Measurements from ENCODE around the gene OSTN. TPM values are rescaled to one million over a fixed set of nuclear protein-coding genes. Genes with fewer than 3 reads are reported as not detected.
"Not testable (repeated sequence)": the region's sequence is repeated elsewhere in the genome, so short reads cannot be mapped to it uniquely, and the experiment has no call there.

Gene OSTN, protein sequence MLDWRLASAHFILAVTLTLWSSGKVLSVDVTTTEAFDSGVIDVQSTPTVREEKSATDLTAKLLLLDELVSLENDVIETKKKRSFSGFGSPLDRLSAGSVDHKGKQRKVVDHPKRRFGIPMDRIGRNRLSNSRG
- total RNA-seq = not detected

DNA sequence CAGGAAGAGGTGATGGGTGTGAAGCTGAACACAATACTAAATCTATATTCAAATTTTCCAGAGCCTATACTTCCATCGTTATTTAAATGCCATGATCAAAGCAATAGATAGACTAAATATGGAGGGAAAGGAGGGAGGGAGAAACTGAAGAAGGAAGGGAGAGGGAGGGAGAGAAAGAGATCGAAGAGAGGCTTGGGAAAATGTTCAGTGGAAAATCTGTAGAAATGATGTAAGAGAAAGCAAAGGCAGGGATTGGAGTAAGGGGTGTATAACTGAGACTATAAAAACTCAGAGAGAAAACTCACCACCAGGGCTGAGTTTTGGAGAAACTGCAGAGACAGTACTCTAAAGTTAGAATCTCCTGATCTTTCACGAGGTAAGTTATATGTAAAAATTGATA is at the start of gene OSTN:
Gene OSTN, plus strand, starts transcription at position 310 of the 400 bp plus-strand sequence. CDS start 13,292 bp downstream, outside the sequence.
- ATAC-seq (replicated peaks) = no peak
- no peaks in the 10 kb centered on the region for H3K27me3 Mint-ChIP-seq
- H3K4me1 Mint-ChIP-seq = no peaks in the 10 kb centered on the region
- no peak within 1 kb of the TSS for H3K27ac Mint-ChIP-seq
- no peaks in the 10 kb centered on the region for H3K36me3 Mint-ChIP-seq (ENCODE audit: low read depth)
- H3K9me3 Mint-ChIP-seq = no peaks in the 10 kb centered on the region
- H3K4me3 Mint-ChIP-seq = no peak within 1 kb of the TSS

DNA sequence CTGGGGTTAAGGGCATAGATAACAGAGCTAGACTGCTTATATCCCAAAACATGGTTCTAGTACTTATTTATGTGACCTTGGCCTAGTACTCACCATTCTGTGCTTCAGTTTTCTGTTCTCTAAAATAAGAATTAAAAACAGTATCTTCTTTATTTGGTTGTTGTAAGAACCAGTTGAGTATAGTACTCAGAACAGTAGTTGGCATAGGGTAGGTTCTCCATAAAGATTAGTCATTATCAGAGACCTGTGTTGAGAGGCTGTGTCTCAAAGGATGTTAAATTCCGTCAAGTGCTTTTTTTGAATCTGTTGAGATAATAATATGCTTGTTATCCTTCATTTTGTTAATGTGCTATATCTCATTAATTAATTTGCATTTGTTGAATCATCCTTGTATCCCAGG is 47.4 kb upstream of the OSTN start:
- Mint-ChIP-seq H3K4me3 (no peak overlapping the region), H3K27ac (no peak overlapping the region), H3K36me3 (ENCODE audit: low read depth) (no peaks in the 10 kb centered on the region), H3K4me1 (no peaks in the 10 kb centered on the region), H3K27me3 (no peaks in the 10 kb centered on the region), H3K9me3 (peaks cover 27% of the 10 kb centered on the region)
- ATAC-seq (replicated peaks) = no peak

DNA sequence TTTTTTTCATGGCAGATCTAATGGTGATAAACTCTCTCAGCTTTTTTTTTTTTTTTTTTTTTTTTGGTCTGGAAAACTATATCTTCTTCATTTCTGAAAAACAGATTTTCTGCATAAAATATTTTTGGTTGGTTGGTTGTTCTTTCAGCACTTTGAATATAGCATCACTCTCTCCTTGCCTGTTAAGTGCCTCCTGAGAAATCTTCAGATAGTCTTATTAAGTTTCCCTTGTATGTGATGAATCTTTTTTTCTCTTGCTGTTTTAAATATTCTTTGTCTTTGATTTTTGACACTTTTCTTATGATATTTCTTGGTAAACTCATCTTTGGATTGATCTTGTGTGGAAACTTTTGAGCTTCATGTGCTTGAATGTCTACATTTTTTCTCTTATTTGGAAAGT is 44.2 kb upstream of the OSTN start:
- Mint-ChIP-seq H3K4me1 (no peaks in the 10 kb centered on the region), H3K36me3 (ENCODE audit: low read depth) (no peaks in the 10 kb centered on the region), H3K27ac (no peak overlapping the region), H3K27me3 (no peaks in the 10 kb centered on the region), H3K4me3 (no peak overlapping the region), H3K9me3 (peaks cover 9% of the 10 kb centered on the region)
- ATAC-seq (replicated peaks) = no peak

DNA sequence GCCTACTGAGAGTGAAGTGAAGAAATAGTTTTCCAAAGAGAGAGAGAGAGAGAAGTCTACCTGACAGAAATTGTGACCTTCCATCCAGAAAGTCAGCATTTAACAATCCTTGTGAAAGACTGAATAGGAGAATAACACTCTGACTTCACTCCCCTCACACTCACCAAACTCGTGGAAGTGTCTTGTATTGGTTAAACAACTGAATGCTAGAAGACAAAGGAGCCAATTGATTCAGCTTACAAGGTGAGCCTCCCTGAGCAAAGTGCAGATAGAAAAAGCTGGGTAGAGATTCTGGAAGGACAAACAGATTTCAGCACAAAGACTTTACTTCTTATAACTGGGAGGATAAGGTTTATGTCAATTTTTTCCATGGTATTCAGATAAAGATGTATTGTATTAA is 40.8 kb upstream of the OSTN start:
- H3K9me3 Mint-ChIP-seq = peaks cover 13% of the 10 kb centered on the region
- H3K4me3 Mint-ChIP-seq = no peak overlapping the region
- no peaks in the 10 kb centered on the region for H3K27me3 Mint-ChIP-seq
- H3K36me3 Mint-ChIP-seq (ENCODE audit: low read depth) = no peaks in the 10 kb centered on the region
- no peak overlapping the region for H3K27ac Mint-ChIP-seq
- no peaks in the 10 kb centered on the region for H3K4me1 Mint-ChIP-seq
- no peak for ATAC-seq (replicated peaks)

DNA sequence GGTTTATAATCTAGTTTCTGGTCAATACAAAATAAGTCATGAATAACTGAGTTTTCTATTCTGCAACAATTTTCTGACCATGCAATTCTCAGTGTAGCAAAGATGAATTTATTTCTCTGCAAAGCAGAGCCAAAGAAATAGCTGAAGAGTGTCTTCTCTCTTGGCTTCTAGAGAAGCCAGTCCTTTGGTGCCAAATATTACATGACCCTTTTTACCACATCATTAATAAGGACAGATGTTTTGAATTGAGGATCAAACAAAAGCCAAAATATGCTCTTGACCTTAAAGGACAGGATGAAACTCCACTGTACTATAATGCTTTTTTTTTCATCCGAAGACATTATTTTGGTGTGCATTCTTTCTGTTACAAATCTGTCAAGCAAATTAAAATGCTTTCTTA is 40.2 kb upstream of the OSTN start:
- no peaks in the 10 kb centered on the region for H3K27me3 Mint-ChIP-seq
- H3K4me3 Mint-ChIP-seq = no peak overlapping the region
- ATAC-seq (replicated peaks) = no peak
- no peaks in the 10 kb centered on the region for H3K36me3 Mint-ChIP-seq (ENCODE audit: low read depth)
- no peaks in the 10 kb centered on the region for H3K4me1 Mint-ChIP-seq
- no peak overlapping the region for H3K27ac Mint-ChIP-seq
- H3K9me3 Mint-ChIP-seq = peaks cover 13% of the 10 kb centered on the region

DNA sequence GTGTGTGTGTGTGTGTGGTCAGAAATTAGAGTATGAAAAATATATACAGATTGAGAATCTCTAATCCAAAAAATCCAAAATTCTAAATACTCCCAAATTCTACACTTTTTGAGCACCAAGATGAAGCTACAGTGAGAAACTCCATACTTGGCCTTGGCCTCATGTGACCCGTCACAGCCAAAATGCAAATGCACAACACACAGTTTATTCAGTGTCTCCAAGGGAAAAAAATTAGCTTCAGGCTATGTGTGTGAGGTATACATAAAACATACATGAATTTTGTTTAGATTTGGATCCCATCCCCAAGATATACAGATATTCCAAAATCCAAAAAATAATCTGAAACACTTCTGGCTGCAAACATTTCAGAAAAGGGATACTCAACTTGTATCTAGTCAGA is 33.2 kb upstream of the OSTN start:
- H3K4me3 Mint-ChIP-seq = no peak overlapping the region

DNA sequence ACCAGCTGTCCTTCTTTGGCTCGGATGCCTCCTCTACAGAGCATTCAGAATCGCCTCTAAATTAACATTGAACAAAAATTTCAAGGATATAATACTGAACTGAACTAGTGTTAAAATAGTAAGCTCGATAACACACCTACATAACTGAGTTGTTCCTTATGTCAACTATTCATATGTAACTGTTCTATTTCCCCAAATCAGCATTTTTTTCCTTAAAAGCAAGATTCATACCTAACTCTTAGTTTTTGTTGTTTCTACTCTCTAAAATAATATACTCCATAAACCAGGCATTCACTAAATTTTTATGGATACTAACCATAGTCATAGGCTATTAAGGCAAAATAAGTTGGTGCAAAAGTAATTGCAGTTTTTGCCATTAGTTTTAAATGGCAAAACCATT is 32.7 kb upstream of the OSTN start:
- no peaks in the 10 kb centered on the region for H3K27me3 Mint-ChIP-seq

More for the DNA sequence above, 33.2 kb upstream of the OSTN start:
- no peak overlapping the region for H3K27ac Mint-ChIP-seq
- no peak for ATAC-seq (replicated peaks)
- H3K27me3 Mint-ChIP-seq = no peaks in the 10 kb centered on the region
- H3K9me3 Mint-ChIP-seq = peaks cover 5% of the 10 kb centered on the region
- H3K36me3 Mint-ChIP-seq (ENCODE audit: low read depth) = no peaks in the 10 kb centered on the region
- H3K4me1 Mint-ChIP-seq = no peaks in the 10 kb centered on the region

DNA sequence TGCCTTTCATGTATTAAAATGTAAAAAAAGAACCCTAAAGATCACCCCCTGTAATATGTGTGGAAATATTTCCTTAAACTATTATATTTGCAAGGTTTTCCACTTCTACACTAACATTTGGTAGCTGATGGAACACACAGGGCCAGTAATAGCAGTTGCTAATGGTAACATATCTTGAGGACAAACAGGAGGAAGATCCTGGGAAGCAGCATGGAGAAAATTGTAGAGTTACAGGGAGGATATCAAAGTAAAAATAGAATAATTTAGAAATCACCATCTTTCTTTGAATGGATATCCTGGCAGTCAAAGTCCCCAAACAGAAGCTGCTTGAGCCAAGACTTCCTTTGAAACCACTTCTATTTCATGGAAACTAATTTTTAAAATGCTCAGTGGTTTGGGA is 29.5 kb upstream of the OSTN start:
- Mint-ChIP-seq H3K4me1 (no peaks in the 10 kb centered on the region), H3K4me3 (no peak overlapping the region), H3K36me3 (ENCODE audit: low read depth) (no peaks in the 10 kb centered on the region), H3K27me3 (no peaks in the 10 kb centered on the region), H3K9me3 (peaks cover 3% of the 10 kb centered on the region), H3K27ac (no peak overlapping the region)
- no peak for ATAC-seq (replicated peaks)

More for the DNA sequence above, 32.7 kb upstream of the OSTN start:
- H3K27ac Mint-ChIP-seq = no peak overlapping the region
- H3K36me3 Mint-ChIP-seq (ENCODE audit: low read depth) = no peaks in the 10 kb centered on the region
- peaks cover 5% of the 10 kb centered on the region for H3K9me3 Mint-ChIP-seq
- no peak overlapping the region for H3K4me3 Mint-ChIP-seq
- no peaks in the 10 kb centered on the region for H3K4me1 Mint-ChIP-seq
- no peak for ATAC-seq (replicated peaks)

DNA sequence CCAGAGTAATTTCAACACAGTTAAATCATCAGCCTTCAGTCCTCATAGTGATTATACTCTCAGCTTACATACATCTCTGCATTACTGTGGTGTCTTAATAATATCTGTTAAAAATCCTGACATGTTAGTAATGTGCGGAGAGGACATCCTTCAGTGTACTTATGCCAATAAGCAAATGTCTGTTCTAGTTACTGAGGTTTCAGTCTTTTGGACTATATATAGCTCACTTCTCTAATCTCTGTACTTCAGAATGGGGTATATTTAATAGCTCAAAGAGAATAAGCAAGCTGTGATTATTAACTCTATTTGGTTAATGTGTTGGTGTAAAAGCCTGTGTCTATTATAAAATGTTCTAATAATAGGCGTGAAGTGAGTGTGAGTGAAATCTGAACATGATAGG is 28.9 kb upstream of the OSTN start:
- no peak overlapping the region for H3K4me3 Mint-ChIP-seq
- H3K36me3 Mint-ChIP-seq (ENCODE audit: low read depth) = no peaks in the 10 kb centered on the region
- H3K27ac Mint-ChIP-seq = no peak overlapping the region
- H3K4me1 Mint-ChIP-seq = no peaks in the 10 kb centered on the region
- peaks cover 3% of the 10 kb centered on the region for H3K9me3 Mint-ChIP-seq
- ATAC-seq (replicated peaks) = no peak
- no peaks in the 10 kb centered on the region for H3K27me3 Mint-ChIP-seq

DNA sequence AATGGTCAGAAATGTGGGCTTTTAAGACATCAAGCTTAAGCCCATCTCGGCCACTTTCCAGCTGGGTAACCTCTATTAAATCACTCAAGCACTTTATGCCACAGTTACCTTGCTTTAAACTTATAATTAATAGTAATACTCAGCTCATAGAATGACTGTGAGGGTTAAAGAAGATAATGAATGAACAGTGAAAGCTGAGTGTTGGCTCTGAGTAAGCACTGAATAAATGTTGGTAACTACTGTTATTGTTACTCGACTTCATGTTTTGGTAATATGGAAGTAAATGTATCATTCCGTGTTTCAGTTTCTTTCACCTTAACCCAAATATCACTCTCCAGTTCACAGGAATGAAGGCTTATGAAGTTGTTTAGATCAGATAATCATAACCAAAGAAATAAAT is 23.9 kb upstream of the OSTN start:
- Mint-ChIP-seq H3K27ac (no peak overlapping the region), H3K27me3 (no peaks in the 10 kb centered on the region), H3K4me1 (no peaks in the 10 kb centered on the region), H3K36me3 (ENCODE audit: low read depth) (no peaks in the 10 kb centered on the region), H3K9me3 (peaks cover 3% of the 10 kb centered on the region), H3K4me3 (no peak overlapping the region)
- ATAC-seq (replicated peaks) = no peak

DNA sequence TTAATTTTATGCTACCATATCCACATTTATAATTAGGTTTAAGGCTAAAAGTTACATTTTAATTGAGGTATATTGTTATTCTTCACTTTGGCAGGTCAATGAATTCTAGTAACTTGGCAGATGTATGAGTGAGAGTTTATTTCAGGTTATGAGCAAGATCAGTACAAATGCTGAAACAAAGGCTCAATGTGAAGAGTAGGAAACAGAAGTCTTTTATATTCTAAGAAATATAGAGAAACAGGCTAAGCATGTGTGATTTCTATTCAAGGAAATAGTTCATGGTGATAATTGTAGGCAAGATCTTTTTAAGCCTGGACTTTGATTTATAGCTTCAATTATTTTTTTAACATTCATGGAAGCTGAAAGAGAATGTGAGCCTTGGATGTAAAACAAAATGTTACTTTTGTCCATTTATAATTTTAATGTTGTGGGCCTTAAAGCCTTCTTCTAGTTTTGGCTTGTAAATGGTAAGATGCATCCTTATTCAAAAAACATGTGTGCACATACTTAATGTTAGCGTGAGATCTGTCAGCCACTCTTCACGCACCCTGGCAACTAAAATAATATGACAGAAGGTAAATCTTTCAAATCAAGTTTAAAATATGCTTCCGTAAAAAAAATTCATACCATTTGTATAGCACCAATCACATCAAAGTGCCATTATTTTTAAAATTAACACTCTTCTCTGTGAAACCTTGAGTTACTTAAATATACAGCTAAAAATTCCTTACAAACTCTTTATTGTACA is 22.8 kb upstream of the OSTN start:
- Mint-ChIP-seq H3K36me3 (ENCODE audit: low read depth) (no peaks in the 10 kb centered on the region), H3K4me1 (no peaks in the 10 kb centered on the region), H3K27me3 (no peaks in the 10 kb centered on the region), H3K27ac (no peak overlapping the region), H3K9me3 (peaks cover 3% of the 10 kb centered on the region), H3K4me3 (no peak overlapping the region)
- ATAC-seq (replicated peaks) = no peak

DNA sequence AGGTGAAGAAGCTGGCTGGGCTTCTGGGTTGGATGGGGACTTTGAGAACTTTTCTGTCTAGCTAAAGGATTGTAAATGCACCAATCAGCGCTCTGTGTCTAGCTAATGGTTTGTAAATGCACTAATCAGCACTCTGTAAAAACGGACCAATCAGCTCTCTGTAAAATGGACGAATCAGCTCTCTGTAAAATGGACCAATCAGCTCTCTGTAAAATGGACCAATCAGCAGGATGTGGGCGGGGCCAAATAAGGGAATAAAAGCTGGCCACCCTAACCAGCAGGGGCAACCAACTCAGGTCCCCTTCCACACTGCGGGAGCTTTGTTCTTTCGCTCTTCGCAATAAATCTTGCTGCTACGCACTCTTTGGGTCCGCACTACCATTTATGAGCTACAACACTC is 13.7 kb upstream of the OSTN start:
- H3K4me1 Mint-ChIP-seq; H3K27ac Mint-ChIP-seq; H3K4me3 Mint-ChIP-seq; H3K27me3 Mint-ChIP-seq; H3K9me3 Mint-ChIP-seq; ATAC-seq (replicated peaks); H3K36me3 Mint-ChIP-seq (ENCODE audit: low read depth): not testable (repeated sequence)

DNA sequence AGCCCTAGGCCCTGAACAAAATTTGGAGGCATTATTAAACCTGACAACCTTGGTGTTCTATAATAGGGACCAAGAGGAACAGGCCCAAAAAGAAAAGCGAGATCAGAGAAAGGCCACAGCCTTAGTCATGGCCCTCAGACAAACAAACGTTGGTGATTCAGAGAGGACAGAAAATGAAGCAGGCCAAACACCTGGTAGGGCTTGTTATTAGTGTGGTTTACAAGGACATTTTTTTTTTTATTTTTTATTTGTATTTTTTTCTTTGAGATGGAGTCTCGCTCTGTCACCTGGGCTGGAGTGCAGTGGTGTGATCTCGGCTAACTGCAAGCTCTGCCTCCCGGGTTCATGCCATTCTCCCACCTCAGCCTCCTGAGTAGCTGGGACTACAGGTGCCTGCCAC is 10.8 kb upstream of the OSTN start:
- not testable (repeated sequence) for H3K9me3 Mint-ChIP-seq; H3K27me3 Mint-ChIP-seq; ATAC-seq (replicated peaks); H3K4me3 Mint-ChIP-seq; H3K4me1 Mint-ChIP-seq; H3K36me3 Mint-ChIP-seq (ENCODE audit: low read depth); H3K27ac Mint-ChIP-seq

DNA sequence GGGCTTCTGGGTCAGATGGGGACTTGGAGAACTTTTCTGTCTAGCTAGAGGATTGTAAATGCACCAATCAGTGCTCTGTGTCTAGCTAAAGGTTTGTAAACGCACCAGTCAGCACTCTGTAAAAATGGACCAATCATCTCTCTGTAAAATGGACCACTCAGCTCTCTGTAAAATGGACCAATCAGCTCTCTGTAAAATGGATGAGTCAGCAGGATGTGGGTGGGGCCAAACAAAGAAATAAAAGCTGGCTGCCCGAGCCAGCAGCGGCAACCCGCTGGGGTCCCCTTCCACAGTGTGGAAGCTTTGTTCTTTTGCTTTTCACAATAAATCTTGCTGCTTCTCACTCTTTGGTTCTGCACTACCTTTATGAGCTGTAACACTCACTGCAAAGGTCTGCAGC is 6.8 kb upstream of the OSTN start:
- H3K9me3 Mint-ChIP-seq; H3K27me3 Mint-ChIP-seq; H3K4me1 Mint-ChIP-seq; ATAC-seq (replicated peaks); H3K27ac Mint-ChIP-seq; H3K36me3 Mint-ChIP-seq (ENCODE audit: low read depth); H3K4me3 Mint-ChIP-seq: not testable (repeated sequence)

DNA sequence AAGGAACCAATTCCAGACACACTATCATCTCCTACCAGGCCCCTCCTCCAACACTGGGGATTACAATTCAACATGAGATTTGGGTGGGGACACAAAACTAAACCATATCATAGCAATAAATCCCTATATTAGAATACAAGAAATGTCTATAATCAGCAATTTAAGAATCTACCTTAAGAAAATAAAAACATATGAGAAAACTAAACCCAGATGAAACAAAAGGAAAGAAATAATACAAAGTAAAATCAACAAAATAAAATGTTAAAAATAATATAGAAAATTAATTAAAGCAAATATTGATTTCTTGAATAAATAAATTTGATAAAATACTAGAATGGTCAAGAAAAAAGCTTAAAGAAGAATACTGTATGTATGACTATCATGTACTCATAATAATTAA is 6.1 kb upstream of the OSTN start:
- H3K4me1 Mint-ChIP-seq = no peaks in the 10 kb centered on the region

More for the DNA sequence above, 6.1 kb upstream of the OSTN start:
- Mint-ChIP-seq H3K4me3 (no peak overlapping the region), H3K36me3 (ENCODE audit: low read depth) (no peaks in the 10 kb centered on the region), H3K27me3 (no peaks in the 10 kb centered on the region), H3K9me3 (no peaks in the 10 kb centered on the region), H3K27ac (no peak overlapping the region)
- ATAC-seq (replicated peaks) = no peak
